ENCODE data around the gene GNG5. TPM values are rescaled to one million over a fixed set of nuclear protein-coding genes. Genes with fewer than 3 reads are reported as not detected.

The GNG5 gene
- total and polyA plus RNA-seq, 4 donors = 11.4 to 229 (median 53.3) TPM

DNA sequence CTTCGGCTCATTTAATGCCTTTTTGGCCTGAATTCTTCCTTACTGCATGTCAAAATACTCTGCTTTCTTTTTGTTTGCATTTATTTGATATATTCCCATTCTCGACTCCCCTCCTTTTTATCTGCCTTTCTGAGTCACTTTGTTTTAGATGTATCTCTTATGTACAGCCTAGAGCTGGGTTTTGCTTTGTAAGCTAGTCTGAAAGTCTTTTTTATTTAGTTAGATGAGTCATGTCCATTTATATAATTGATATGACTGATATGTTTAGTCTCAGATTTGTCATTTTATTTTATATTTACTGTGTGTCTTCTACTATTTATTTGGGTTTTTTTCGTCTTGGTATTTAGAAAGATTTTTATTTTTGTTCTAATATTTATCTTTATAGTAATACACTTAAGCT, 33.6 kb upstream of the GNG5 start:
- DNase-seq (ENCODE audit: low spot score) = no peak
- Histone ChIP-seq H3K9me3 (ENCODE audit: control insufficient read depth in 4 of 4, low read length in 3 of 4) (no peaks in the 10 kb centered on the region), H3K4me1 (ENCODE audit: control insufficient read depth in 4 of 4, insufficient read depth in 4 of 4, low read length in 3 of 4) (no peaks in the 10 kb centered on the region), H3K9ac (ENCODE audit: low read depth in 1 of 2, low read length in 2 of 2) (no peak overlapping the region), H3K4me3 (ENCODE audit: low read depth in 1 of 3, low read length in 3 of 3) (no peak overlapping the region), H3K27ac (ENCODE audit: low read depth in 1 of 2, low read length in 2 of 2) (no peak overlapping the region), H3K27me3 (ENCODE audit: control insufficient read depth in 4 of 4, insufficient read depth in 4 of 4, low read length in 3 of 4) (no peaks in the 10 kb centered on the region), H3K36me3 (ENCODE audit: control insufficient read depth in 4 of 4, insufficient read depth in 3 of 4, low read depth in 1 of 4, low read length in 3 of 4) (peaks cover 0 to 12% (median 3%) of the 10 kb centered on the region in 4 donors)
- 93% methylated on average over 3 of the region's 3 CpGs for WGBS
- no peak for TF ChIP-seq EGR1 (IDR thresholded peaks at IDR 0.05; ENCODE audit: low read depth in 2 of 2)
- TF ChIP-seq TAF1 (conservative IDR thresholded peaks at IDR 0.05) = no peak

DNA sequence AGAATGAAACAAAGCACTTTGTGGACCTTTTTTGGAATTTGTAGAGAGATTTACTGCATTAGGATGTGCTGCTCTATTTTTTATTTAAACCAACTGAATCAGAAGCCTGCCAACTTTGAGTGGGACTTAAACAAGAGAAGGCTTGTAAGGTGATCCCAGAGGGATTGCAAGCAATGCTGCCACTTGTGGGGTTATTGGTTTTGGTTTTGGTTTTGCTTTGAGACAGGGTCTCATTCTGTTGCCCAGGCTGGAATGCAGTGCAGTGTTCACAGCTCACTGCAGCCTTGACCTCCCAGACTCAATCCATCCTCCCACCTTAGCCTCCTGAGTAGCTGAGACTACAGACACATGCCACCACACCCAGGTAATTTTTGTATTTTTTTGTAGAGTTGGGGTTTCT, 32.2 kb upstream of the GNG5 start:
- Histone ChIP-seq H3K4me1 (ENCODE audit: control insufficient read depth in 4 of 4, insufficient read depth in 4 of 4, low read length in 3 of 4) (no peaks in the 10 kb centered on the region), H3K9me3 (ENCODE audit: control insufficient read depth in 4 of 4, low read length in 3 of 4) (no peaks in the 10 kb centered on the region), H3K9ac (ENCODE audit: low read depth in 1 of 2, low read length in 2 of 2) (no peak overlapping the region), H3K27me3 (ENCODE audit: control insufficient read depth in 4 of 4, insufficient read depth in 4 of 4, low read length in 3 of 4) (no peaks in the 10 kb centered on the region), H3K27ac (ENCODE audit: low read depth in 1 of 2, low read length in 2 of 2) (no peak overlapping the region), H3K4me3 (ENCODE audit: low read depth in 1 of 3, low read length in 3 of 3) (no peak overlapping the region), H3K36me3 (ENCODE audit: control insufficient read depth in 4 of 4, insufficient read depth in 3 of 4, low read depth in 1 of 4, low read length in 3 of 4) (peaks cover 0 to 12% (median 3%) of the 10 kb centered on the region in 4 donors)
- no peak for TF ChIP-seq NR2F2 (IDR thresholded peaks at IDR 0.05)
- no peak for TF ChIP-seq FOXA2 (IDR thresholded peaks at IDR 0.05)
- no peak for TF ChIP-seq GABPA (IDR thresholded peaks at IDR 0.05 in 1 of 2, conservative IDR thresholded peaks at IDR 0.05 in 1 of 2)
- TF ChIP-seq, protein P1, sequence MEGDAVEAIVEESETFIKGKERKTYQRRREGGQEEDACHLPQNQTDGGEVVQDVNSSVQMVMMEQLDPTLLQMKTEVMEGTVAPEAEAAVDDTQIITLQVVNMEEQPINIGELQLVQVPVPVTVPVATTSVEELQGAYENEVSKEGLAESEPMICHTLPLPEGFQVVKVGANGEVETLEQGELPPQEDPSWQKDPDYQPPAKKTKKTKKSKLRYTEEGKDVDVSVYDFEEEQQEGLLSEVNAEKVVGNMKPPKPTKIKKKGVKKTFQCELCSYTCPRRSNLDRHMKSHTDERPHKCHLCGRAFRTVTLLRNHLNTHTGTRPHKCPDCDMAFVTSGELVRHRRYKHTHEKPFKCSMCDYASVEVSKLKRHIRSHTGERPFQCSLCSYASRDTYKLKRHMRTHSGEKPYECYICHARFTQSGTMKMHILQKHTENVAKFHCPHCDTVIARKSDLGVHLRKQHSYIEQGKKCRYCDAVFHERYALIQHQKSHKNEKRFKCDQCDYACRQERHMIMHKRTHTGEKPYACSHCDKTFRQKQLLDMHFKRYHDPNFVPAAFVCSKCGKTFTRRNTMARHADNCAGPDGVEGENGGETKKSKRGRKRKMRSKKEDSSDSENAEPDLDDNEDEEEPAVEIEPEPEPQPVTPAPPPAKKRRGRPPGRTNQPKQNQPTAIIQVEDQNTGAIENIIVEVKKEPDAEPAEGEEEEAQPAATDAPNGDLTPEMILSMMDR (IDR thresholded peaks at IDR 0.05; ENCODE audit: low read depth, low read length, missing input control) = no peak
- TF ChIP-seq, protein P2, sequence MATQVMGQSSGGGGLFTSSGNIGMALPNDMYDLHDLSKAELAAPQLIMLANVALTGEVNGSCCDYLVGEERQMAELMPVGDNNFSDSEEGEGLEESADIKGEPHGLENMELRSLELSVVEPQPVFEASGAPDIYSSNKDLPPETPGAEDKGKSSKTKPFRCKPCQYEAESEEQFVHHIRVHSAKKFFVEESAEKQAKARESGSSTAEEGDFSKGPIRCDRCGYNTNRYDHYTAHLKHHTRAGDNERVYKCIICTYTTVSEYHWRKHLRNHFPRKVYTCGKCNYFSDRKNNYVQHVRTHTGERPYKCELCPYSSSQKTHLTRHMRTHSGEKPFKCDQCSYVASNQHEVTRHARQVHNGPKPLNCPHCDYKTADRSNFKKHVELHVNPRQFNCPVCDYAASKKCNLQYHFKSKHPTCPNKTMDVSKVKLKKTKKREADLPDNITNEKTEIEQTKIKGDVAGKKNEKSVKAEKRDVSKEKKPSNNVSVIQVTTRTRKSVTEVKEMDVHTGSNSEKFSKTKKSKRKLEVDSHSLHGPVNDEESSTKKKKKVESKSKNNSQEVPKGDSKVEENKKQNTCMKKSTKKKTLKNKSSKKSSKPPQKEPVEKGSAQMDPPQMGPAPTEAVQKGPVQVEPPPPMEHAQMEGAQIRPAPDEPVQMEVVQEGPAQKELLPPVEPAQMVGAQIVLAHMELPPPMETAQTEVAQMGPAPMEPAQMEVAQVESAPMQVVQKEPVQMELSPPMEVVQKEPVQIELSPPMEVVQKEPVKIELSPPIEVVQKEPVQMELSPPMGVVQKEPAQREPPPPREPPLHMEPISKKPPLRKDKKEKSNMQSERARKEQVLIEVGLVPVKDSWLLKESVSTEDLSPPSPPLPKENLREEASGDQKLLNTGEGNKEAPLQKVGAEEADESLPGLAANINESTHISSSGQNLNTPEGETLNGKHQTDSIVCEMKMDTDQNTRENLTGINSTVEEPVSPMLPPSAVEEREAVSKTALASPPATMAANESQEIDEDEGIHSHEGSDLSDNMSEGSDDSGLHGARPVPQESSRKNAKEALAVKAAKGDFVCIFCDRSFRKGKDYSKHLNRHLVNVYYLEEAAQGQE (IDR thresholded peaks at IDR 0.05) = no peak
- no peak for TF ChIP-seq SP1 (IDR thresholded peaks at IDR 0.05)
- TF ChIP-seq RAD21 (IDR thresholded peaks at IDR 0.05) = no peak
- no peak for TF ChIP-seq HNF4G (IDR thresholded peaks at IDR 0.05)
- no peak for TF ChIP-seq YY1 (IDR thresholded peaks at IDR 0.05)
- TF ChIP-seq, protein P3, sequence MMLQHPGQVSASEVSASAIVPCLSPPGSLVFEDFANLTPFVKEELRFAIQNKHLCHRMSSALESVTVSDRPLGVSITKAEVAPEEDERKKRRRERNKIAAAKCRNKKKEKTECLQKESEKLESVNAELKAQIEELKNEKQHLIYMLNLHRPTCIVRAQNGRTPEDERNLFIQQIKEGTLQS (IDR thresholded peaks at IDR 0.05) = no peak
- no peak for TF ChIP-seq HNF4A (conservative IDR thresholded peaks at IDR 0.05)
- TF ChIP-seq, protein P4, sequence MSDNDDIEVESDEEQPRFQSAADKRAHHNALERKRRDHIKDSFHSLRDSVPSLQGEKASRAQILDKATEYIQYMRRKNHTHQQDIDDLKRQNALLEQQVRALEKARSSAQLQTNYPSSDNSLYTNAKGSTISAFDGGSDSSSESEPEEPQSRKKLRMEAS (IDR thresholded peaks at IDR 0.05) = no peak
- TF ChIP-seq EGR1 (IDR thresholded peaks at IDR 0.05; ENCODE audit: low read depth in 2 of 2) = no peak
- TF ChIP-seq TAF1 (conservative IDR thresholded peaks at IDR 0.05) = no peak
- TF ChIP-seq FOXA1 (IDR thresholded peaks at IDR 0.05) = no peak
- TF ChIP-seq RXRA (IDR thresholded peaks at IDR 0.05) = no peak
- DNase-seq (ENCODE audit: low spot score) = no peak

Measured in liver (tissue), 9 donors.